Neural progenitor cell (in vitro differentiated cells): ENCODE results near the gene TRO.

Experiments used
- EZH2 ChIP-seq: fragments of 200-600 bp; sonication (generic); IDR thresholded peaks from 2 replicates; pipeline ENCODE4 v1.6.1; 2017; ENCODE audit warnings: antibody characterized with exemption, mild to moderate bottlenecking, moderate library complexity
- TF ChIP-seq, protein P1 (sequence below): fragments of 200-600 bp; sonication (generic); IDR thresholded peaks from 2 replicates; pipeline ENCODE4 v1.5.1; 2017; ENCODE audit warnings: antibody characterized with exemption, mild to moderate bottlenecking

DNA sequence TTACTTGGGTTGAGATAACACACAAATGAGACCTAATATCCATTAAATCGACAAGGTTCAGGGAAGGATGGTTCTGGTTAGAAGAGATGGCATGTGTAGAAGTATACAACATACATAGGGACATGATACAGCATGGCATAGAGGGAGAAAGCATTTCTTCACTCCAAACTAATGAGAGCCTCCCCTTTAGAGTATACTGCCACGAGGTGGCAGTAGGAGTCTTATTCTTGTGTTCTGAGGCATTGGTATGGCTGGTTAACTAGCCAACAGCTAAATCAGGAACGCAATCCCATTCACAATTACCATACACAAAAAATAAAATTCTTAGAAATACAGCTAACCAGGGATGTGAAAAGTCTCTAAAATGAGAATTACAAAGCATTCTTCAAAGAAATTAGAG, 29.1 kb upstream of the TRO start:
- TF ChIP-seq, protein P1, sequence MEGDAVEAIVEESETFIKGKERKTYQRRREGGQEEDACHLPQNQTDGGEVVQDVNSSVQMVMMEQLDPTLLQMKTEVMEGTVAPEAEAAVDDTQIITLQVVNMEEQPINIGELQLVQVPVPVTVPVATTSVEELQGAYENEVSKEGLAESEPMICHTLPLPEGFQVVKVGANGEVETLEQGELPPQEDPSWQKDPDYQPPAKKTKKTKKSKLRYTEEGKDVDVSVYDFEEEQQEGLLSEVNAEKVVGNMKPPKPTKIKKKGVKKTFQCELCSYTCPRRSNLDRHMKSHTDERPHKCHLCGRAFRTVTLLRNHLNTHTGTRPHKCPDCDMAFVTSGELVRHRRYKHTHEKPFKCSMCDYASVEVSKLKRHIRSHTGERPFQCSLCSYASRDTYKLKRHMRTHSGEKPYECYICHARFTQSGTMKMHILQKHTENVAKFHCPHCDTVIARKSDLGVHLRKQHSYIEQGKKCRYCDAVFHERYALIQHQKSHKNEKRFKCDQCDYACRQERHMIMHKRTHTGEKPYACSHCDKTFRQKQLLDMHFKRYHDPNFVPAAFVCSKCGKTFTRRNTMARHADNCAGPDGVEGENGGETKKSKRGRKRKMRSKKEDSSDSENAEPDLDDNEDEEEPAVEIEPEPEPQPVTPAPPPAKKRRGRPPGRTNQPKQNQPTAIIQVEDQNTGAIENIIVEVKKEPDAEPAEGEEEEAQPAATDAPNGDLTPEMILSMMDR = peak; percentile 54
- TF ChIP-seq EZH2 = no peak
